H9 (cell line): ENCODE results near the gene PABPN1. TPM values are rescaled to one million over a fixed set of nuclear protein-coding genes. Genes with fewer than 3 reads are reported as not detected.
A peak's percentile ranks its signal among the peaks of the same experiment; 100 is the strongest.

Source experiments
- DNase-seq: peaks from one replicate; pipeline ENCODE4 v3.0.0-alpha.2; 2017
- H2AFZ ChIP-seq: one replicate; pipeline ENCODE4 v1.6.1; 2013; ENCODE audit warnings: mild to moderate bottlenecking, low read length, control low read depth, moderate library complexity
- H2AK5ac ChIP-seq: 2 replicates; pipeline ENCODE4 v1.6.1; 2013; ENCODE audit warnings: low read length, control low read depth, mixed read lengths; ENCODE audit not compliant: insufficient read length
- H2BK120ac ChIP-seq: one replicate; pipeline ENCODE4 v1.6.1; 2013; ENCODE audit warnings: low read depth, mild to moderate bottlenecking, low read length, control low read depth, inconsistent platforms; ENCODE audit not compliant: poor library complexity, severe bottlenecking
- H2BK12ac ChIP-seq: 2 replicates; pipeline ENCODE4 v1.6.1; 2013; ENCODE audit warnings: low read length, control low read depth, mixed read lengths, low read depth; ENCODE audit not compliant: insufficient read length
- H2BK15ac ChIP-seq: 2 replicates; pipeline ENCODE4 v1.6.1; 2013; ENCODE audit warnings: low read depth, low read length, control low read depth
- H2BK20ac ChIP-seq: one replicate; pipeline ENCODE4 v1.6.1; 2013; ENCODE audit warnings: low read depth, mild to moderate bottlenecking, low read length, control low read depth, inconsistent platforms; ENCODE audit not compliant: poor library complexity, severe bottlenecking
- H2BK5ac ChIP-seq: 2 replicates; pipeline ENCODE4 v1.6.1; 2013; ENCODE audit warnings: low read length, control low read depth, mixed read lengths; ENCODE audit not compliant: insufficient read length
- H3K14ac ChIP-seq: 2 replicates; pipeline ENCODE4 v1.6.1; 2013; ENCODE audit warnings: low read length, control low read depth; ENCODE audit not compliant: insufficient read depth
- H3K18ac ChIP-seq: 2 replicates; pipeline ENCODE4 v1.6.1; 2013; ENCODE audit warnings: low read depth, mild to moderate bottlenecking, mixed read lengths, low read length, control low read depth; ENCODE audit not compliant: insufficient read length
- H3K23ac ChIP-seq: 2 replicates; pipeline ENCODE4 v1.6.1; 2013; ENCODE audit warnings: low read length, control low read depth, mixed read lengths, low read depth; ENCODE audit not compliant: insufficient read length
- H3K23me2 ChIP-seq: 2 replicates; pipeline ENCODE4 v1.6.1; 2013; ENCODE audit warnings: low read depth, mild to moderate bottlenecking, mixed read lengths, low read length, control low read depth; ENCODE audit not compliant: insufficient read length, poor library complexity, severe bottlenecking
- H3K27ac ChIP-seq: 2 replicates; pipeline ENCODE4 v1.5.1; 2013; ENCODE audit warnings: low read length, control low read depth, mixed read lengths, low read depth; ENCODE audit not compliant: insufficient read length
- H3K27me3 ChIP-seq: 2 replicates; pipeline ENCODE4 v1.6.1; 2013; ENCODE audit warnings: low read length, control low read depth, inconsistent platforms; ENCODE audit not compliant: insufficient read depth
- H3K4ac ChIP-seq: 2 replicates; pipeline ENCODE4 v1.6.1; 2013; ENCODE audit warnings: low read depth, mild to moderate bottlenecking, control low read depth, inconsistent platforms, low read length, moderate library complexity
- H3K4me1 ChIP-seq: 2 replicates; pipeline ENCODE4 v1.6.1; 2013; ENCODE audit warnings: low read length, control low read depth, inconsistent platforms; ENCODE audit not compliant: insufficient read depth
- H3K4me2 ChIP-seq: 2 replicates; pipeline ENCODE4 v1.6.1; 2013; ENCODE audit warnings: low read length, control low read depth, mixed read lengths; ENCODE audit not compliant: insufficient read length, insufficient read depth
- H3K56ac ChIP-seq: 2 replicates; pipeline ENCODE4 v1.6.1; 2013; ENCODE audit warnings: low read depth, mild to moderate bottlenecking, mixed read lengths, low read length, control low read depth; ENCODE audit not compliant: insufficient read length
- H3K79me1 ChIP-seq: 2 replicates; pipeline ENCODE4 v1.6.1; 2013; ENCODE audit warnings: low read depth, mild to moderate bottlenecking, moderate library complexity, low read length, control low read depth, inconsistent platforms; ENCODE audit not compliant: insufficient read depth, poor library complexity, severe bottlenecking
- H3K79me2 ChIP-seq: 2 replicates; pipeline ENCODE4 v1.6.1; 2013; ENCODE audit warnings: low read length, control low read depth, inconsistent platforms; ENCODE audit not compliant: insufficient read depth
- H3K9ac ChIP-seq: 2 replicates; pipeline ENCODE4 v1.6.1; 2013; ENCODE audit warnings: low read length, control low read depth, mixed read lengths; ENCODE audit not compliant: insufficient read length; ENCODE audit errors: extremely low read depth
- H3K9me3 ChIP-seq: one replicate; pipeline ENCODE4 v1.6.1; 2013; ENCODE audit warnings: low read depth, low read length, inconsistent platforms; ENCODE audit not compliant: control insufficient read depth
- H3T11ph ChIP-seq: one replicate; pipeline ENCODE4 v1.6.1; 2013; ENCODE audit warnings: mild to moderate bottlenecking, low read length, control low read depth, inconsistent platforms
- H4K20me1 ChIP-seq: one replicate; pipeline ENCODE4 v1.6.1; 2013; ENCODE audit not compliant: control insufficient read depth, insufficient read length, insufficient read depth
- H4K5ac ChIP-seq: 2 replicates; pipeline ENCODE4 v1.6.1; 2013; ENCODE audit warnings: low read depth, mild to moderate bottlenecking, mixed read lengths, low read length, control low read depth; ENCODE audit not compliant: insufficient read length
- H4K8ac ChIP-seq: replicated peaks from 2 replicates; pipeline ENCODE4 v1.6.1; 2013; ENCODE audit warnings: low read length, control low read depth, mixed read lengths, low read depth; ENCODE audit not compliant: insufficient read length
- H4K91ac ChIP-seq: 2 replicates; pipeline ENCODE4 v1.6.1; 2013; ENCODE audit warnings: low read depth, mild to moderate bottlenecking, moderate library complexity, mixed read lengths, low read length, control low read depth; ENCODE audit not compliant: insufficient read length
- H3K27ac Mint-ChIP-seq, 3 experiments: 2 replicates in 2 of 3; 3 replicates in 1 of 3; pipeline ENCODE4 v1.8.0; 2020 to 2021; ENCODE audit warnings: mixed read lengths in 3 of 3, mild to moderate bottlenecking in 1 of 3, moderate library complexity in 1 of 3
- H3K27me3 Mint-ChIP-seq: 2 replicates; pipeline ENCODE4 v1.8.0; 2021; ENCODE audit warnings: low read depth, mild to moderate bottlenecking, moderate library complexity, mixed read lengths
- H3K36me3 Mint-ChIP-seq, 3 experiments: 2 replicates in 2 of 3; 3 replicates in 1 of 3; pipeline ENCODE4 v1.8.0; 2020 to 2021; ENCODE audit warnings: low read depth in 3 of 3, mixed read lengths in 3 of 3; ENCODE audit not compliant: insufficient read depth in 1 of 3
- H3K4me1 Mint-ChIP-seq, 2 experiments: 2 replicates each; pipeline ENCODE4 v1.8.0; 2020; ENCODE audit warnings: mixed read lengths in 2 of 2
- H3K4me3 Mint-ChIP-seq, 2 experiments: 2 replicates in 1 of 2; 3 replicates in 1 of 2; pipeline ENCODE4 v1.8.0; 2020 to 2021; ENCODE audit warnings: mild to moderate bottlenecking in 2 of 2, mixed read lengths in 2 of 2, moderate library complexity in 1 of 2
- H3K9me3 Mint-ChIP-seq, 2 experiments: 2 replicates in 1 of 2; 3 replicates in 1 of 2; pipeline ENCODE4 v1.8.0; 2020; ENCODE audit warnings: mild to moderate bottlenecking in 2 of 2, mixed read lengths in 2 of 2, moderate library complexity in 1 of 2
- WGBS: extraction: QIAGEN DNeasy Blood & Tissue Kit; methylation state at CpG from one replicate; pipeline ENCODE4 v1.1.7; 2013; ENCODE audit warnings: missing lambda C conversion rate, low lambda C conversion rate, mixed read lengths; ENCODE audit not compliant: insufficient read length; ENCODE audit errors: extremely low coverage; 5-methylcytosine and 5-hydroxymethylcytosine counted together
- total RNA-seq: library from RNA; stranded (reverse); gene quantifications from 2 replicates; pipeline ENCODE4 v1.2.1, GENCODE V29; 2021
- TF ChIP-seq, protein P1 (sequence below): fragments of 200-600 bp; sonication (generic); conservative IDR thresholded peaks from 3 replicates; pipeline ENCODE4 v1.8.0; 2021; ENCODE audit warnings: antibody characterized with exemption, mild to moderate bottlenecking

Gene PABPN1
- total RNA-seq, 1 experiment from 2014 or later: 333 TPM

DNA sequence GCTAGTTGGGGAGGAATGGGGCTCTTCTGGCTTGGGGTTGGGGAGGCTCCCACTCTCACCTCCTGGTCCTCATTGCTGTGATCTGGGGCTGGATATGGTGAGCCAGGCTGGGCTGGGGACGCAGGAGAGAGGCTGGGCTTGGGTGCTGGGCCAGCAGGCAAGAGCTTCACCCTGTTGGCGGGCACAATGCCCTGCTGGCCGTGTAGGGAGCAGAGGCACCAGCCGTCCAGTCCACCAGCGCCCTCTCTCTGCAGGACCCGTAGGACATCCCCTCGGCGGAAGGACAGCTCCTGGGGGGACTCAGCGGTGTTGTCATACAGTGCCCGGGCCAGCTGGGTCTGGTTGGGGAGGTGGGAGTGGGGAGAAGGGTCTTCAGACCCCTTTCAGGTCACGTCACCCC lies 39.2 kb downstream of the PABPN1 start:
- H3K27ac Mint-ChIP-seq: peak overlapping the region in 1 of 3 experiments; percentile 35; a peak in 1 of 7 replicates
- WGBS: no CpG with 5 or more reads among the region's 11 CpGs
- no peak overlapping the region for H3K56ac ChIP-seq
- no peak overlapping the region for H2BK15ac ChIP-seq
- no peak overlapping the region for H2AFZ ChIP-seq
- no peaks in the 10 kb centered on the region; a peak in 1 of 5 replicates for H3K9me3 Mint-ChIP-seq
- H3K27me3 ChIP-seq: no peaks in the 10 kb centered on the region
- H3K9me3 ChIP-seq: no peaks in the 10 kb centered on the region
- H3K18ac ChIP-seq: no peak overlapping the region
- no peak overlapping the region for H4K8ac ChIP-seq
- H3K23ac ChIP-seq: no peak overlapping the region
- no peak overlapping the region for H4K5ac ChIP-seq
- no peak overlapping the region for H2BK5ac ChIP-seq
- no peak overlapping the region for H3K4me2 ChIP-seq
- no peak overlapping the region for H3K9ac ChIP-seq
- no peak overlapping the region for H4K91ac ChIP-seq
- no peak overlapping the region for H2AK5ac ChIP-seq
- peaks cover 21 to 58% (median 43%) of the 10 kb centered on the region in 3 experiments for H3K36me3 Mint-ChIP-seq
- H3K79me1 ChIP-seq: no peaks in the 10 kb centered on the region
- H3K4me3 Mint-ChIP-seq: no peak overlapping the region
- no peak overlapping the region for H2BK20ac ChIP-seq
- H2BK12ac ChIP-seq: no peak overlapping the region
- peaks cover 5% of the 10 kb centered on the region for H3K27me3 Mint-ChIP-seq
- H2BK120ac ChIP-seq: no peak overlapping the region
- H3K14ac ChIP-seq: no peak overlapping the region
- peak; percentile 69 for DNase-seq
- TF ChIP-seq, protein P1, sequence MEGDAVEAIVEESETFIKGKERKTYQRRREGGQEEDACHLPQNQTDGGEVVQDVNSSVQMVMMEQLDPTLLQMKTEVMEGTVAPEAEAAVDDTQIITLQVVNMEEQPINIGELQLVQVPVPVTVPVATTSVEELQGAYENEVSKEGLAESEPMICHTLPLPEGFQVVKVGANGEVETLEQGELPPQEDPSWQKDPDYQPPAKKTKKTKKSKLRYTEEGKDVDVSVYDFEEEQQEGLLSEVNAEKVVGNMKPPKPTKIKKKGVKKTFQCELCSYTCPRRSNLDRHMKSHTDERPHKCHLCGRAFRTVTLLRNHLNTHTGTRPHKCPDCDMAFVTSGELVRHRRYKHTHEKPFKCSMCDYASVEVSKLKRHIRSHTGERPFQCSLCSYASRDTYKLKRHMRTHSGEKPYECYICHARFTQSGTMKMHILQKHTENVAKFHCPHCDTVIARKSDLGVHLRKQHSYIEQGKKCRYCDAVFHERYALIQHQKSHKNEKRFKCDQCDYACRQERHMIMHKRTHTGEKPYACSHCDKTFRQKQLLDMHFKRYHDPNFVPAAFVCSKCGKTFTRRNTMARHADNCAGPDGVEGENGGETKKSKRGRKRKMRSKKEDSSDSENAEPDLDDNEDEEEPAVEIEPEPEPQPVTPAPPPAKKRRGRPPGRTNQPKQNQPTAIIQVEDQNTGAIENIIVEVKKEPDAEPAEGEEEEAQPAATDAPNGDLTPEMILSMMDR: peak; percentile 54
- no peak overlapping the region for H3K27ac ChIP-seq
- no peaks in the 10 kb centered on the region for H3K79me2 ChIP-seq
- peaks cover 13% of the 10 kb centered on the region for H3K23me2 ChIP-seq
- no peaks in the 10 kb centered on the region for H4K20me1 ChIP-seq
- no peak overlapping the region for H3K4ac ChIP-seq
- H3T11ph ChIP-seq: no peak overlapping the region
- H3K4me1 ChIP-seq: peaks cover 4% of the 10 kb centered on the region; the same call in 1 of the 2 replicates
- H3K4me1 Mint-ChIP-seq: peaks cover 23 to 28% of the 10 kb centered on the region in 2 experiments
